Measurements from ENCODE around the gene OR52M1.

- no peak for TF ChIP-seq EZH2 (IDR thresholded peaks at IDR 0.05; ENCODE audit: low read depth)
- TF ChIP-seq CTCF (conservative IDR thresholded peaks at IDR 0.05) = no peak
Observed at GRCh38 chr11:4541071-4541470, 3.9 kb upstream of the OR52M1 start.

All from PC-9 (cell line).